GM18499 (cell line): ENCODE results near the gene SIRPA.
"Not testable (repeated sequence)": the region's sequence is repeated elsewhere in the genome, so short reads cannot be mapped to it uniquely, and the experiment has no call there.

Experiments used
- ATAC-seq: cut with Tn5 transposase; IDR thresholded peaks from one replicate; pipeline ENCODE4 v1.9.1; 2021; ENCODE audit warnings: moderate number of reproducible peaks; ENCODE audit not compliant: insufficient read depth, unreplicated experiment

Gene SIRPA

DNA sequence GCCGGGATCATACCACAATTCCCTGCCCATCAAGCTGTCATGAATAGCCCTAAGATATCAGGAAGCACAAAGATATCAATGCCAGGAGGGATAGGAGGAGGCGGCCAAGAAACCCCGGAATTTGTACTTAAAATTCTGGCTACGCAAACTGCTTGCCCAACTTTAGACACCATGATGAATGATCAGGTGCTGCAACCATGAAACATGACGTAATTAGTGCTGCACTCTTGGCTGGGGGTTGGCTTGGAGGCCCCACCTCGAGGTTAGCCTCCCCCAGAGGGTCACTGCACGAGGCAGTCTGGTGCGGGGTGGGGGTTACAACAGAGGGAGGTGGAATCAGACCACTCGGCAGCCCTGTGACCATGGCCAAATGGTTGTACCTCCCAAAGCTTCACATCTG, 8.9 kb downstream of the SIRPA start:
- ATAC-seq: no peak

DNA sequence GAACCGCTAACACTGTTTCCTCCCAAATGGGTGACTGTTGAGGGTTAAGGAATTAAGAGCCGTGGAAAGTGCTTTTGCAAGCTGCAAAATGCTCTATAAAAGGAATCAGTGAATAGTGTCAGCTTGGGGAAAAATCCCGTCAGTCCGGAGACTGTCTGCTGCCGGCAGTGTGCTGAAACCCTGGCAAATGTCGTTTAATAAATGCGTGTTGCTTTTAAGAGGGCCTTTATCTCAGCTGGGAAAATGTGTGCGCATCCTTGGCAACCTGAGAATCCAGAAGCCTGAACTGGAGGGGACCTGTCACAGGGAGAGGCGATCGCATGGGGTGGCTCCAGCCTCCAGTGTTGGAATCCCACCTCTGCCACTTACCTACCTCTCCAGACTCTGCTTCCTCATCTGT, 9.8 kb downstream of the SIRPA start:
- no peak for ATAC-seq

DNA sequence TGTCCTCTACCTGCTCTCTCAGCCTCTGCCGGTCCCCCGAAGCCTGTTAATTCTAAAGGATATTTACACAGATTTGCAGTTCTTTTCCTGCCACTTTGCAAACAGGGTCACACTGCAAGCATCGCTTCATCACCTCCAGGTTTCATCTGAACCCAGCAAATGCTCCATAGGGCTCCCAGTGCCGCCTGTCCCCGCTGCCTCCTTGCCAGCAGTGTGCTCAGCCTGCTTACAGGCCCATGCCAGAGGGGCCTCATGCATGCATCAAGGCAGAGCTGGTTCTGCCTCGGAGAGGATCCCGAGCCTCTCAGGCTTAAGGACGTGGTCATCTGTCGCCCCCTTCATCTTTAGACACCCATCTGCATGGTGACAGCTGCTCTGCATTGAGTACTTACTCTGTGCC, 10.5 kb downstream of the SIRPA start:
- ATAC-seq: no peak

- ATAC-seq: no peak
Measured at GRCh38 chr20:1906361-1907051, 11.3 kb downstream of the SIRPA start.

DNA sequence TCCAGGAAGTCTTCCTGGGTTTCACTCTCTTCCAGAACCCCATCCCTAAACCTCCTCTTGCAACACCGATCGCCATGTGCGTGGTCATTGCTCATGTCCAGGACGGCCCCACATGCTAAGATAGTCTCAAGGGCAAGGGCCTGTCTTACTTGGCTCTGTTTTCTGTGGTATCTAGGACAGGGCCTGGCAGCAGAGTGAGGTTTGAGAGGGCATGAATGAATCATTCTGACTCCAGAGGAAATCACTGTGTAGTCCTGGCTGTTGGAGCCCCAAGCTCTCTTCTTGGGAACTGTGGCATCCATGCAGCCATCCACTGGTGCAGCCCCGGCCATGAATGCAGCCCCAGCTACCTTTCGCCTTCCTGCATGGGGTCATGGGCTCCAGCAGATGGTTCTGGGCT, 12.4 kb downstream of the SIRPA start:
- ATAC-seq: no peak

- ATAC-seq: no peak
Measured at GRCh38 chr20:1908191-1908590, 13.0 kb downstream of the SIRPA start.

- ATAC-seq: no peak
Measured at GRCh38 chr20:1909097-1909496, 13.9 kb downstream of the SIRPA start.

GRCh38 chr20:1911536-1911935, 16.3 kb downstream of the SIRPA start:
- no peak for ATAC-seq

GRCh38 chr20:1912053-1912452, 16.8 kb downstream of the SIRPA start:
- ATAC-seq: no peak

DNA sequence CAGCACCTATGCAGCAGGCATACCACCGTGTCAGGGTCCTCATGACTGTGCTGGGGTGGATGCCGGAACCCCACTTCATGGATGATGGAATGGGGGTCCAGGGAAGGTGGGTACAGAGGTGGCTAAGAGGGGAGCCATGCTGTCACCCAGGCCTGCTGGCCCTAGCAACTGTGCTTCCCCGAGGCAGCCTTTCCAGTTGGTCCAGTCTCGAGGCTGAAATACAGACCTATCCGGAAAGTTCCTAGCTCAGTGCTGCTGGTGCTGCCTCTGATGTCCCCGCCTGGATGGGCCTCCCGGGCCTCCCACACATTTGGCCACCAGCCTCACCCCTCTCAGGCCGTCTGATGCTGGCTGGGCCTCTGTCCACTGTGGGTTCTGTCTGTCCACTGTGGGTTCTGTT, 17.4 kb downstream of the SIRPA start:
- ATAC-seq: no peak

DNA sequence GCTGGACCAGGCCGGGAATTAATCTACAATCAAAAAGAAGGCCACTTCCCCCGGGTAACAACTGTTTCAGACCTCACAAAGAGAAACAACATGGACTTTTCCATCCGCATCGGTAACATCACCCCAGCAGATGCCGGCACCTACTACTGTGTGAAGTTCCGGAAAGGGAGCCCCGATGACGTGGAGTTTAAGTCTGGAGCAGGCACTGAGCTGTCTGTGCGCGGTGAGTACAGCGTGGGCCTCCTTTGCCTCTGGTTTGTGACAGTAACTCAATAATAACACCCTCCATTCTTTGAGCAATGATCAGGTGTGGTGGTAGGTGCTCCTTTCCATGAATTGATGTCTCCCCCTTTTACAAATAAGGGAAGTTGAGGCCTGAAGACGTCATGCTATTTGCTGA, 20.0 kb downstream of the SIRPA start:
- ATAC-seq: not testable (repeated sequence)

- ATAC-seq: no peak
Measured at GRCh38 chr20:1915725-1916124, 20.5 kb downstream of the SIRPA start.

- ATAC-seq: no peak
Measured at GRCh38 chr20:1917786-1918185, 22.6 kb downstream of the SIRPA start.

DNA sequence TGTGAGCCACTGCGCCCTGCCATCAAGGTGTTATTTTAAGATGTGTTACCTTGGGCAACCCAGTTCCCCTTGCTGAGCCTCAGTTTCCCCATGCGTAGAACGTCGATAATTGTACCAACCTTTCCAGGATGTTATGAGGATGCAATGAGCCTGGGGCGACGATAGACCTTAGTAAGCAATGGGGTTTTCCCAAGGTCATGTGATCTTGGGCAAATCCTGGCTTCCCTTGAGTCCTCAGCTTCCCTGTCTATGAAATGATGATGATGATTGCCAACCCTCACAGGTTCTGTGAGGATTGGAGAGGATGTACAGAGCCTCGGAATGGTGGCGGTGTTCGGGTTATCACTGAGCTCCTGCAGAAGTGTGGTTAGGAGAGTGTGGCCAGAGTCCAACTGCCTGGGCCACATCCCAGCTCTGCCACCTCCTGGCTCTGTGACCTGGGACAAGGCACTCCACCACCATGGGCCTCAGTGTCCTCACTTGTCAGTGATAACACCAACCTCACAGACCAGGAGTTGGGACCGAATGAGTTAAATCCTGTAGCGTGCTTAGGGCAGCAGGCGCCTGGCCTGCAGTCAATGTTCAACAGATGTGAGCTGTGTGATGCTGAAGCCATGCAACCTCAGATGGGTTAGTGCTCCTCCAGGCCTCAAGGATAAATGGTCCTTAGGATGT, 23.4 kb downstream of the SIRPA start:
- ATAC-seq: no peak

DNA sequence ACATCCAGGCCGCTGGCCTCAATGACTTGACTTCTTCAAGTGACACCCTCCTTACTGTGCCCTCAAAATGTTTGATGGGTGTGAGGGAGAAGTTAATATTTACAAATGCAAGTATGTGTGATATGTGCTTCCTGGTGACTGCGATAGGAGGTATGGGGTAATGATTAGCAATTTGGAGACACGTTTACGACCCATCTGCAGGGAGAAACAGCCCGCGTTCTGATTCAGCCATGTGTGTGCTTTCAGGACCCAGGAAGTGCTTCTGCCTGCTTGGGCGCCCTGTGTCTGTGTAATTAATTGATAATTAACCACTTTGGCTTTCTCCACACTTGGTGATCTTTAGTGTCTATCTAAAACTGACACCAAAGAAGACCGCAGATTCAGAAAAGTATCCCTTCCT, 25.0 kb downstream of the SIRPA start:
- ATAC-seq: no peak

- ATAC-seq: no peak
Measured at GRCh38 chr20:1920826-1921225, 25.6 kb downstream of the SIRPA start.

GRCh38 chr20:1921985-1922384, 26.8 kb downstream of the SIRPA start:
- not testable (repeated sequence) for ATAC-seq

DNA sequence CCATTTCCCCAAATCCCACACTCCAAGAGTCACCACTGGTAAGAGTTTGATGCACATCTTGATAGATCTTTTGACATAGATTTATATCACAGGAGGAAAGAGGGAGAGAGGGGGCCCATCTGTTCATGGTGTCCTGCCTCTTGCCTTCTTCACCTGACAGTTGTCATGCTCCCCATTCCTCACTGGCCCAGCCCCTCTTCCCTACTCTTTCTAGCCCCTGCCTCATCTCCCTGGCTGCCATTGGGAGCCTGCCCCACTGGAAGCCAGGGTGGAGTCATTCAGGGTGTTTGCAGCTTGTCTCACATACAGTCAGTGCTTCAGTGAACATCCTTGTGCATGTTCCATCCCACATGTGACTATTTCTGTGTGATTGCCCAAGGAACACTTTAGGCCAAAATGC, 27.6 kb downstream of the SIRPA start:
- no peak for ATAC-seq

GRCh38 chr20:1924910-1925861, 30.0 kb downstream of the SIRPA start:
- no peak for ATAC-seq

DNA sequence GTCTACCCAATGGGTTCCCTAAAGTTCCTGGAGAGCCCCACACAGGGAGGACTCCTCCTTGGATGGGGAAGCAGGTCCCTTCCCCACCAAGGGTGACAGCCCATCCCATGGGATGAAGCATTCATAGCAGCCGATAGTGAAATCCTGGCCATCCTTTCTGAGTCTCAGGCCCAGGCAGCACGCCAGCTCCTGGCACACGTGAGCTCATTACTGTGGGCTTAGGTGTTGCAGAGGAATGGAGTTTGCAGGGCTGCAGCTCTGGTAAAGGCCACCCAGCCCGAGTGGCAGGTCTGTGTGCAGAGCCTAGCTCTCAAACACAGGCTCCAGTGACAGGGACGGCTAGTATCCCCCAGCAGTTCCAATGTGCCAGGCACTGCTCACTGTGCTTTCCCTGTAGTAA, 31.0 kb downstream of the SIRPA start:
- ATAC-seq: no peak

DNA sequence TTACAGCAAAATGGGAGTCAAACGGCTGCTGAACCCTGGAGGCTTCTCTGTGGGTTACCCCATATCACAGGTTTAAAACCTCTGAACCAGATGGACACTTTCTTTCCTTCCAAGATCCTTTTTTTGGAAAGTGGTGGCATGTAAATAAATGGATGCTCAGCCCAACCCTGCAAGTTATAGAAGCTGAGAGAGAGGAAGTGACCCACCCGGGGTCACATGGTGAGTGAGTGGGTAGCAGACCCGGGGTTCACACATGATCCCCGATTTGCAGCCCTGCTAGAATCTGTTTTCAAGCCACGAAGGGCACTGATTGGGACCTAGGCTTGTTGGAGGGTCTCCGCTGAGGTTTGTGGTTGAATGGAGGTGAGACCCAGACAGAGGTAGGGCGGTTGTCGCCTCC, 32.0 kb downstream of the SIRPA start:
- no peak for ATAC-seq
